Neuron (in vitro differentiated cells): ENCODE results near the gene DNAH11.
"Not testable (repeated sequence)": the region's sequence is repeated elsewhere in the genome, so short reads cannot be mapped to it uniquely, and the experiment has no call there.

Source experiments
- H2AFZ ChIP-seq: one replicate; pipeline ENCODE4 v1.6.1; 2013; ENCODE audit warnings: low read depth, mild to moderate bottlenecking, inconsistent platforms, low read length, moderate library complexity
- H3K27me3 ChIP-seq: one replicate; pipeline ENCODE4 v1.6.1; 2013; ENCODE audit warnings: low read length; ENCODE audit not compliant: insufficient read depth
- H3K36me3 ChIP-seq: one replicate; pipeline ENCODE4 v1.6.1; 2013; ENCODE audit warnings: low read length; ENCODE audit not compliant: insufficient read depth
- H3K4me1 ChIP-seq: one replicate; pipeline ENCODE4 v1.6.1; 2013; ENCODE audit warnings: low read length; ENCODE audit not compliant: insufficient read depth
- H3K4me3 ChIP-seq: 2 replicates; pipeline ENCODE4 v1.5.1; 2013; ENCODE audit warnings: mild to moderate bottlenecking, low read length, moderate library complexity
- H3K9me3 ChIP-seq: one replicate; pipeline ENCODE4 v1.6.1; 2013; ENCODE audit warnings: low read length

DNAH11 gene

DNA sequence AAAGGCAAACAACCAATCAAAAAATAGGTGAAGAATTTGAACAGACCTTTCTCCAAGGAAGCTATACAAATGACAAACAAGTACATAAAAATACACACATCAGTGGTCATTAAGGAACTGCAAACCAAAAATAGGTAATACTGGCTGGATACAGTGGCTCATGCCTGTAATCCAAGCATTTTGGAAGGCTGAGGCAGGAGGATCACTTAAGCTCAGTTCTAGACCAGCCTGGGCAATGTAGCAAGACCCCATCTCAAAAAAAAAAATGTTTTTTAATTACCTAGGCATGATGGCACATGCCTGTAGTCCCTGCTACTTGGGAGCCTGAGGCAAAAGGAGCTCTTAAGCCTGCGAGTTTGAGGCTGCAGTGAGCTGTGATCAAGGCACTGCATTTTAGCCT is 383.6 kb downstream of the DNAH11 start:
- Histone ChIP-seq H3K9me3 (peaks cover 4% of the 10 kb centered on the region), H3K4me3 (no peak overlapping the region), H3K4me1 (peaks cover 17% of the 10 kb centered on the region), H3K27me3 (no peaks in the 10 kb centered on the region), H3K36me3 (no peaks in the 10 kb centered on the region), H2AFZ (no peak overlapping the region)

DNA sequence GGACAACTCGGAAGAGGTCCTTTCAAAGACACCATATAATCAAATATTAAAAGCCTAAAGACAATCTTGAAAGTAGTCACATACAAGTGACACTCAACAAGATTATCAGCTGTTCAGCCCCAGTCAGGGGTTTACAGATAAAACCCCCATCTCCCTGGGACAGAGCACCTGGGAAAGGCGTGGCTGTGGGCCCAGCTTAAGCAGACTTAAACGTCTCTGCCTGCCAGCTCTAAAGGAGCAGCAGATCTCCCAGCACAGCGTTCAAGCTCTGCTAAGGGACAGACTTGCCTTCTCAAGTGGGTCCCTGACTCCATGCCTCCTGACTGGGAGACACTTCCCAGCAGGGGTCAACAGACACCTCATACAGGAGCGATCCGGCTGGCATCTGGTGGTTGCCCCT is 384.9 kb downstream of the DNAH11 start:
- Histone ChIP-seq H2AFZ (no peak overlapping the region), H3K36me3 (no peaks in the 10 kb centered on the region), H3K4me1 (peaks cover 16% of the 10 kb centered on the region), H3K9me3 (peaks cover 4% of the 10 kb centered on the region), H3K4me3 (no peak overlapping the region), H3K27me3 (no peaks in the 10 kb centered on the region)

- H3K27me3 ChIP-seq, H3K36me3 ChIP-seq, H3K4me1 ChIP-seq, H2AFZ ChIP-seq, H3K9me3 ChIP-seq, H3K4me3 ChIP-seq: not testable (repeated sequence)
Measured at GRCh38 chr7:21933293-21933692, 390.5 kb downstream of the DNAH11 start.

- no peaks in the 10 kb centered on the region for H3K4me1 ChIP-seq
- H3K36me3 ChIP-seq, result peaks cover 5% of the 10 kb centered on the region
- peaks cover 3% of the 10 kb centered on the region for H3K9me3 ChIP-seq
Measured at GRCh38 chr7:21934808-21935207, 392.0 kb downstream of the DNAH11 start.

DNA sequence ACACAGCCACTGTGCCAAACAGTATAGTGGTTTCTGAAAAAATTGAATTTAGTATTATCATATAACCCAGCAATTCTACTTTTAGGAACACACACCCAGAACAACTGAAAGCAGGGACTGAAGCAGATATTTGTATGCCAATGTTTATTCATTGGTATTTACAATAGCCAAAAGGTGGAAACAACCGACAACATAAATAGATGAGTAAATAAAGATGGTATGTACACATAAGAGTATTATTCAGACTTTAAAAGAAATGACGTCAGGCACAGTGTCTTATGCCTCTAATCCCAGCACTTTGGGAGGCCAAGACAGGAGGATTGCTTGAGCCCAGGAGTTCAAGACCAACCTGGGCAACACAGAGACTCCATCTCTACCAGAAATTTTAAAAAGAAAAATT is 395.6 kb downstream of the DNAH11 start:
- H2AFZ ChIP-seq, result no peak overlapping the region
- peaks cover 3% of the 10 kb centered on the region for H3K9me3 ChIP-seq
- H3K36me3 ChIP-seq, result peaks cover 5% of the 10 kb centered on the region
- peaks cover 9% of the 10 kb centered on the region for H3K4me1 ChIP-seq
- H3K4me3 ChIP-seq, result no peak overlapping the region
- no peaks in the 10 kb centered on the region for H3K27me3 ChIP-seq

More at GRCh38 chr7:21934808-21935207, 392.0 kb downstream of the DNAH11 start:
- Histone ChIP-seq H3K4me3 (no peak overlapping the region), H2AFZ (no peak overlapping the region), H3K27me3 (no peaks in the 10 kb centered on the region)

GRCh38 chr7:21939136-21939857 is 396.5 kb downstream of the DNAH11 start:
- Histone ChIP-seq H3K9me3 (peaks cover 3% of the 10 kb centered on the region), H3K36me3 (peaks cover 5% of the 10 kb centered on the region), H2AFZ (no peak overlapping the region), H3K4me3 (no peak overlapping the region), H3K4me1 (peaks cover 9% of the 10 kb centered on the region), H3K27me3 (no peaks in the 10 kb centered on the region)

DNA sequence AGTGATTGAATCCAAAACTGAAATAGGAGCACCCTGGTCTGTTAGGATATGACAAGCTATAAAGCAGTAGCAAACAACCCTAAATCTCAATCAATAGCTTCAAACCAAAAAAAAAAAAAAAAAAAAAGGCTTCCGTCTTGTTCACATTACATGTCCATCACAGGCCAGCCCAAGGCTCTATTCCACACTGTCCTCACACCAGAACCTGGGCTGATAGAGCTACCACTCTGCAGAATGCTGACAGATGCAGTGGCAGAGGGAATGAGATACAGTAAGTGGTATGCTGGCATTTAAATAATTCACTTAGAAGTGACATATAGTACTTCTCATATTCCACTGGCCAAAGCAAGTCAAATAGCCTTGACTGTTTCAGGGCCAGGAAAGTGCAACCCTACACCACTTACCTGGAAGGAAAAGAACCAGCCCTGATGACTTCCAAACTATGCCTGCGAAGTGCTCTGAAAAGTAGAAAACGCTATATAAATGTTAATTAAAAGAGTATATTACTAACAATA is 397.1 kb downstream of the DNAH11 start:
- Histone ChIP-seq H3K9me3 (peaks cover 3% of the 10 kb centered on the region), H3K4me1 (peaks cover 10% of the 10 kb centered on the region), H3K27me3 (no peaks in the 10 kb centered on the region), H3K4me3 (no peak overlapping the region), H2AFZ (no peak overlapping the region), H3K36me3 (peaks cover 5% of the 10 kb centered on the region)

- Histone ChIP-seq H3K9me3 (no peaks in the 10 kb centered on the region), H3K4me3 (no peak overlapping the region), H3K4me1 (peaks cover 17% of the 10 kb centered on the region), H3K36me3 (peaks cover 5% of the 10 kb centered on the region), H2AFZ (no peak overlapping the region), H3K27me3 (peaks cover 9% of the 10 kb centered on the region)
Measured at GRCh38 chr7:21941611-21942141, 398.8 kb downstream of the DNAH11 start.

DNA sequence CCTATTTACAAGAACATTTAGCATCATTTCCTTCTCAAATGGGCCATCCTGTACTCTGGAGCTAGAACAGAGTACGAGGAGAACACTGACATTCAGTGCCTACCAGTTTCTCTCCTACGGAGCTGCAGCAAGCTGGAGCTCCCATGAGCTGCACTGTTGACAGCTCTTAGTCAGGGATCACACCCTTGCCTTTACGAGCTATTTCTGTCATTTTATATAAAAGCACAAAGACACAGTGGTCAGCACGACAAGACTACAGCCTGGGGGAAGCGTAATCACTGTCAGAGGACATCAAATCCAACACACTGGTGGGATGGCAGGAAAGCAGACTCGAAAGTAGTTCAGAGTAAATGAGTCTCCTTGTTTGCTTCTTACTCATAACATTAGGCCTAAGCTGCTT is 400.1 kb downstream of the DNAH11 start:
- H3K36me3 ChIP-seq, result peaks cover 5% of the 10 kb centered on the region
- H3K4me1 ChIP-seq, result peaks cover 17% of the 10 kb centered on the region
- H3K9me3 ChIP-seq, result no peaks in the 10 kb centered on the region
- peaks cover 13% of the 10 kb centered on the region for H3K27me3 ChIP-seq
- H2AFZ ChIP-seq, result no peak overlapping the region
- H3K4me3 ChIP-seq, result no peak overlapping the region

GRCh38 chr7:21943436-21943835 is 400.6 kb downstream of the DNAH11 start:
- Histone ChIP-seq H3K27me3 (peaks cover 13% of the 10 kb centered on the region), H3K9me3 (no peaks in the 10 kb centered on the region), H3K4me3 (no peak overlapping the region), H3K4me1 (peaks cover 17% of the 10 kb centered on the region), H3K36me3 (peaks cover 5% of the 10 kb centered on the region), H2AFZ (no peak overlapping the region)

- H3K27me3 ChIP-seq, result peaks cover 13% of the 10 kb centered on the region
Measured at GRCh38 chr7:21944616-21945453, 402.0 kb downstream of the DNAH11 start.

DNA sequence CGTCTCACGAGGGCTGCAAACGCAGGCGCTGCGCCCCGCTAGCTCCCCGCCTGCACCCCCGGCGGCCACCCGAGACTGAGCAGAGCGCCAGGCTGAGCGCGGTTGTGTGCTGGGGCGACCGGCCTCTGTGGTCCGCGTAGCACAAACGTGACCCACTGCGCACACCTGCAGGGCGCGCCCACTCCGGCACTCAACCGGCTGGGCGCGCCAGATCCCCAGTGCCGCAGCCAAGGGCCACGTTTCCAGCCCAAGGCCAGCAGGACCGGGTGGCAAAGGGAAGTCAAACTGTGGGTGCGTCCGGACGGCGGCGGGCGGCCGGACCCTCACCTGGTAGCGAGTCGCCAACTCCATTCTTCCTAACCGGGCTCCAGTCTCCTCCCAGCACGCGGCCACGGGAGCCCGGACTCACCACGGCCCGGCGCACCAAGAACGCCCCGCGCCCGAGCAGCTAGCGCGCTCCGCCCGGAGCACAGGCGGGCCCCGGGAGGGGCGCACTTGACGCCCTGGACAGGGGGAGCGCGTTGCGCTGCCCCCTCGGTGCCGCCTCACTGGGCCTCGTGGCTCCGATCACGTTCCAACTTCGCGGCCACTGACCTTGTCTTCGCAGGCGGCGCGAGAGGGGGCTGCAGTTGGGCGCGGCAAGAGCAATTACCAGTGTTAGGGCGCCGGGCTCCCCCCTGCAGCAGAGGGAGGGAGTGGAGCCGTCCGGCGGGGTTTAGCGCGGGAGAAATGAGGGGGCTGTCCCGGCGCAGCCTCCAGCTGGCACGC is 402.8 kb downstream of the DNAH11 start, which contains the start of gene CDCA7L:
CDCA7L (minus strand) TSS at position 446 of the 768 bp plus-strand sequence; CDS start at position 351, 95 bp downstream.
- H3K9me3 ChIP-seq, result no peaks in the 10 kb centered on the region
- peaks cover 13% of the 10 kb centered on the region for H3K27me3 ChIP-seq
- peak within 1 kb of the TSS; percentile 86 for H3K4me3 ChIP-seq
- no peaks in the 10 kb centered on the region for H3K36me3 ChIP-seq
- peak within 1 kb of the TSS; percentile 97 for H2AFZ ChIP-seq
- H3K4me1 ChIP-seq, result peaks cover 25% of the 10 kb centered on the region

More at GRCh38 chr7:21944616-21945453, 402.0 kb downstream of the DNAH11 start:
- Histone ChIP-seq H3K4me1 (peaks cover 25% of the 10 kb centered on the region), H3K36me3 (no peaks in the 10 kb centered on the region), H3K4me3 (peak overlapping the region; percentile 86), H3K9me3 (no peaks in the 10 kb centered on the region), H2AFZ (peak overlapping the region; percentile 97)
